Measurements from ENCODE around the gene MEA1.
A peak's percentile ranks its signal among the peaks of the same experiment; 100 is the strongest.

Gene MEA1

GRCh38 chr6:43033496-43034189 lies 19.9 kb upstream of the MEA1 start:
- no peak for DNase-seq (ENCODE audit: low read depth)
- no peak overlapping the region for H3K4me3 ChIP-seq (ENCODE audit: control insufficient read depth, low read depth, low read length)
- no peak for TF ChIP-seq CTCF (conservative IDR thresholded peaks at IDR 0.05; ENCODE audit: control insufficient read depth, insufficient read depth, low read depth, low read length)

DNA sequence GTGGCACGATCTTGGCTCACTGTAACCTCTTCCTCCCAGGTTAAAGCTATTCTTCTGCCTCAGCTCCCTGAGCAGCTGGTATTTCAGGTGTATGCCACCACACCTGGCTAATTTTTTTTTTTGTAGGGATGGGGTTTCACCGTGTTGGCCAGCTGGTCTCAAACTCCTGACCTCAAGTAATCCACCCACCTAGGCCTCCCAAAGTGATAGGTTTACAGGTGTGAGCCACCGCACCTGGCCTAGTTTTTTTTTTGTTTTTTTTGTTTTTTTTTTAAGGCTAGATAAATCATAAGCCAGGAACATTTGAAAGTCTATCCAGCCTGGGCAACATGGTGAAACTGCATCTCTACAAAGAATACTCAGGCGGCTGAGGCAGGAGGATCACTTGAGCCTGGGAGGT lies 18.6 kb upstream of the MEA1 start:
- no peak for DNase-seq (ENCODE audit: low read depth)
- no peak for TF ChIP-seq CTCF (conservative IDR thresholded peaks at IDR 0.05; ENCODE audit: control insufficient read depth, insufficient read depth, low read depth, low read length)
- H3K4me3 ChIP-seq (ENCODE audit: control insufficient read depth, low read depth, low read length) = no peak overlapping the region

DNA sequence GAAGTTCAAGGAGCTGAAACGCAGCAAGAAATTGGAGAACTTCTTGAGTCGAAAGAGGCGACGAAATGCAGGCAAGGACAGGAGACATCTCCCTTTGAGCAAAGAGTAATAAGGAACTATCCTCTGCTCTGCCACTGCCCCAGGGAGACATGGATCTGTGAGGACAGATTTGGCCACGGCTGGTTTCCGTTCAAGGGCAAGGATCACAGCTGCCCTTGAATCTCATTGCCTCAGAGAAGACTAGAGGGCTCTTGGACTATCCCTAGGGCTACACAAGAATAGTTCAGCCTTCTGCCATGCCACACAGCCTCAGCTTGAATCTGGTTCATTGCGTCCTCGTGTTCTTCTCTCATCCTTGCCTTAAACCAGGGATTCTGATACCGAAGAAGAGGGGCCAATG lies 15.4 kb upstream of the MEA1 start:
- no peak for TF ChIP-seq CTCF (conservative IDR thresholded peaks at IDR 0.05; ENCODE audit: control insufficient read depth, insufficient read depth, low read depth, low read length)
- H3K4me3 ChIP-seq (ENCODE audit: control insufficient read depth, low read depth, low read length) = no peak overlapping the region
- no peak for DNase-seq (ENCODE audit: low read depth)

DNA sequence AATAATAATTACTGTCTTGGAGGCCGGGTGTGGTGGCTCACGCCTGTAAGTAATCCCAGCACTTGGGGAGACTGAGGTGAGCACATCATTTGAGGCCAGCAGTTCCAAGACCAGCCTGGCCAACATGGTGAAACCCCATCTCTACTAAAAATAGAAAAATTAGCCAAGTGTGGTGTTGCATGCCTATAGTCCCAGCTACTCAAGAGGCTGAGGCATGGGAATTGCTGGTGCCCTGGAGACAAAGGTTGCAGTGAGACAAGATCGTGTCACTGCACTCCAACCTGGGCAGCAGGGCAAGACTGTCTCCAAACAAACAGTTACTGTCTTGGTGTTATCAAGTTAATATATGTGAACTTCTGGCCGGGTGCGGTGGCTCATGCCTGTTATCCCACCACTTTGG lies 12.6 kb upstream of the MEA1 start:
- no peak for DNase-seq (ENCODE audit: low read depth)
- no peak for TF ChIP-seq CTCF (conservative IDR thresholded peaks at IDR 0.05; ENCODE audit: control insufficient read depth, insufficient read depth, low read depth, low read length)
- H3K4me3 ChIP-seq (ENCODE audit: control insufficient read depth, low read depth, low read length) = no peak overlapping the region

DNA sequence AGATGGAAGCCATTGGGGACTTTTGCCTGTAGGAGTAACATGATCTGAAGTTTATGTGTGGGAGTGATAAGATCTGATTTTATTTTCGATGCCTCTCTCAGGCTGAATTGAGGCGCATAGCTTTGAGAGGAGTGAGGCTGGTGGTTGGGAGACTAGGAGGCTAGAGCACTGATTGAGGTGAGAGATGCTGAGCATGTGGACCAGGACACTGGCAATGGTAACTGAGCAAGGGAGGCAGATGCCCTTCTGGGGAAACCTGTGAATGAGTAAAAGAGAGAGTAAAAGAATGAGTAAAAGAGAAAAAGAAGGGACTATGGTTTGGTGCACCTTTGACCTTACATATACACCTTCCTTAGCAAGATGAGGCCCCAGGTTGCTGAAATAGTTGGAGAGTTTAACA lies 10.7 kb upstream of the MEA1 start:
- no peak for DNase-seq (ENCODE audit: low read depth)
- H3K4me3 ChIP-seq (ENCODE audit: control insufficient read depth, low read depth, low read length) = no peak overlapping the region
- TF ChIP-seq CTCF (conservative IDR thresholded peaks at IDR 0.05; ENCODE audit: control insufficient read depth, insufficient read depth, low read depth, low read length) = no peak

DNA sequence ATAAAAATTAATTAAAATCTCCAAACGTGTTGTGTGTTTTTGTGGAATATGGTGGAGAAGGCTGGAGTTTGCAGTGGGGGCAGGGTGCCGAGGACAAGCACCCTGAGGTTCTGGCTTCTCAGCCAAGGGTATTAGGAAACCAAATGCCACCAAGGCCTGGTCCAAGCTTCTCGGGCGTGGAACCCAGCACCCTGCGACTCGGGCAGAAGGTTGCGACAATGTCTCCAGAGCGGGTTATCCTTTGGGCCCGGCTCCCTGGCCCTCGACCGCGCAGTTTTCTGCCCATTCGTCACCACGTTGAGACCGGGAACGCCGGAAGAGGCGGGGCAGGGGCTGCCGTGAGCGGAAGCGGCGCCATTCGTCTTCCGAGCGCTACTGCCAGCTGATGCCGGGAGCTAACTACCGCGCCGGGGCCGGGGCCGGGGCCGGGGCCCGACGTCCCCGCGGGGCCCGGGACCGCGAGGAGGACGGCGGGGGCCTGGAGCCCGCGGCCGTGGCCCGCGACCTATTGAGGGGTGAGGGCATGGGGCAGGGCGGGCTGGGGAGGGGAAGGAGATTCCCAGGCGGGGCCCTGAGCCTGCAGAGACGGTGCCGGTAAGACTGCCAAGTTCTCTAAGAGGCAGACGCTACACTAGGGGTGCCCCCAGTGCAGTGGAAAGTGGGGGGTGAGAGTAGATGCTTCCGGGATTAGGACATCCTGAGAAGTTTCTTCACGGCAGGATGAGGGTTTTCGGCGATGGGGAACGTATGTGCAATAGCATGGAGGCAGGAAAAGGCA lies 7.7 kb upstream of the MEA1 start, which contains the start of gene RRP36:
Gene RRP36 (plus strand): TSS at position 354 of the 778 bp plus-strand sequence. CDS start 32 bp downstream, at position 386.
- TF ChIP-seq CTCF (conservative IDR thresholded peaks at IDR 0.05; ENCODE audit: control insufficient read depth, insufficient read depth, low read depth, low read length) = no peak
- H3K4me3 ChIP-seq (ENCODE audit: control insufficient read depth, low read depth, low read length) = peak within 1 kb of the TSS; percentile 100
- DNase-seq (ENCODE audit: low read depth) = peak; percentile 62

All from fibroblast of mammary gland (primary cell).